CD1c-positive myeloid dendritic cell (primary cell): ENCODE results near the gene LONRF2.
"Not testable (repeated sequence)": the region's sequence is repeated elsewhere in the genome, so short reads cannot be mapped to it uniquely, and the experiment has no call there.

ENCODE experiments used
- DNase-seq: peaks from one replicate; pipeline ENCODE4 v3.0.0-alpha.2; 2016; ENCODE audit errors: extremely low spot score

Gene LONRF2

GRCh38 chr2:100254646-100255210 is 67.6 kb downstream of the LONRF2 start:
- DNase-seq, result no peak

GRCh38 chr2:100253786-100254185 is 68.5 kb downstream of the LONRF2 start:
- DNase-seq, result no peak

- DNase-seq, result no peak
Observed at GRCh38 chr2:100252811-100253698, 69.2 kb downstream of the LONRF2 start.

GRCh38 chr2:100250645-100251044 is 71.7 kb downstream of the LONRF2 start:
- no peak for DNase-seq

- DNase-seq, result no peak
Observed at GRCh38 chr2:100248971-100249370, 73.3 kb downstream of the LONRF2 start.

- DNase-seq, result not testable (repeated sequence)
Observed at GRCh38 chr2:100248556-100248955, 73.7 kb downstream of the LONRF2 start.

GRCh38 chr2:100248044-100248330 is 74.3 kb downstream of the LONRF2 start:
- DNase-seq, result no peak

GRCh38 chr2:100247256-100248043 is 74.9 kb downstream of the LONRF2 start:
- peak; percentile 20 for DNase-seq

GRCh38 chr2:100246163-100247145 is 75.8 kb downstream of the LONRF2 start:
- peak; percentile 76 for DNase-seq

- no peak for DNase-seq
Observed at GRCh38 chr2:100245681-100246080, 76.6 kb downstream of the LONRF2 start.

GRCh38 chr2:100244881-100245605 is 77.3 kb downstream of the LONRF2 start:
- DNase-seq, result peak; percentile 64

GRCh38 chr2:100243631-100244030 is 78.7 kb downstream of the LONRF2 start:
- no peak for DNase-seq

- DNase-seq, result peak; percentile 60
Observed at GRCh38 chr2:100242891-100243619, 79.2 kb downstream of the LONRF2 start.

GRCh38 chr2:100242476-100242875 is 79.8 kb downstream of the LONRF2 start:
- no peak for DNase-seq

- DNase-seq, result no peak
Observed at GRCh38 chr2:100241236-100241635, 81.1 kb downstream of the LONRF2 start.

- no peak for DNase-seq
Observed at GRCh38 chr2:100240386-100240785, 81.9 kb downstream of the LONRF2 start.

- DNase-seq, result no peak
Observed at GRCh38 chr2:100239486-100240210, 82.7 kb downstream of the LONRF2 start.

- no peak for DNase-seq
Observed at GRCh38 chr2:100238471-100238870, 83.8 kb downstream of the LONRF2 start.

- no peak for DNase-seq
Observed at GRCh38 chr2:100237770-100238169, 84.5 kb downstream of the LONRF2 start.
